WTC11 (cell line): Measurements from ENCODE around the gene PXK.

Experiments used
- ATF3 ChIP-seq: sonication (generic); formaldehyde crosslinking; conservative IDR thresholded peaks from 2 replicates; pipeline ENCODE4 v1.8.1; 2022; ENCODE audit warnings: mild to moderate bottlenecking, missing genetic modification reagents
- CTCF ChIP-seq: fragments of 200-600 bp; IDR thresholded peaks from 2 replicates; pipeline ENCODE4 v1.8.0; 2022; ENCODE audit warnings: antibody characterized with exemption
- IRF2 ChIP-seq: sonication (generic); formaldehyde crosslinking; IDR thresholded peaks from 2 replicates; pipeline ENCODE4 v1.8.0; 2022; ENCODE audit warnings: low read depth, missing genetic modification reagents, borderline replicate concordance
- KAT7 ChIP-seq: sonication (generic); formaldehyde crosslinking; IDR thresholded peaks from 2 replicates; pipeline ENCODE4 v1.8.1; 2023; ENCODE audit warnings: missing genetic modification reagents, mild to moderate bottlenecking, borderline replicate concordance
- MAX ChIP-seq: sonication (generic); formaldehyde crosslinking; IDR thresholded peaks from 2 replicates; pipeline ENCODE4 v1.8.0; 2022; ENCODE audit warnings: mild to moderate bottlenecking, missing genetic modification reagents
- SMAD4 ChIP-seq: sonication (generic); formaldehyde crosslinking; IDR thresholded peaks from 2 replicates; pipeline ENCODE4 v1.8.0; 2022; ENCODE audit warnings: mild to moderate bottlenecking, missing genetic modification reagents
- TCF7 ChIP-seq: sonication (generic); formaldehyde crosslinking; IDR thresholded peaks from 2 replicates; pipeline ENCODE4 v1.8.0; 2022; ENCODE audit warnings: mild to moderate bottlenecking, low read depth, missing genetic modification reagents, moderate library complexity
- USF2 ChIP-seq: sonication (generic); formaldehyde crosslinking; IDR thresholded peaks from 2 replicates; pipeline ENCODE4 v1.8.1; 2023; ENCODE audit warnings: mild to moderate bottlenecking, missing genetic modification reagents, moderate library complexity
- TF ChIP-seq, protein P1 (sequence below): sonication (generic); formaldehyde crosslinking; IDR thresholded peaks from 2 replicates; pipeline ENCODE4 v1.8.0; 2023; ENCODE audit warnings: missing genetic modification reagents, mild to moderate bottlenecking, borderline replicate concordance

DNA sequence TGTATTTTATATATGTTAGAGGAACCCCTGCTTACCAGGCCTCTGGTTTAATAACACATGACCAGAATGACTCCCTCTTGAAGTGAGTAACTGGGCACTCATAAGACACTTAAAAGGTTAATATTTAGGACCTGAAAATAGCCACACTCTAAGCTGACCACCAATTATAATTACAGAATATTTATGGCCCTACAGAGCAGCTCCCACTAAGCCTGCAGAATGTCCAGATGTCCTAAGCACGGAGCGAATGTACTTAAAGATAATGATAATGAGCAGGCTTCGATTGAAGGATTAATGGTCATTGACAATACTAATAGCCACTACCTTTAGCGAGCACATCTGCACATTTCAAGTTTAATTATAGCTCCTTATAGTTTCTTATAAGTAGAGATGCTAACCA lies 136.4 kb downstream of the PXK start:
- TF ChIP-seq CTCF: no peak
- TF ChIP-seq, protein P1, sequence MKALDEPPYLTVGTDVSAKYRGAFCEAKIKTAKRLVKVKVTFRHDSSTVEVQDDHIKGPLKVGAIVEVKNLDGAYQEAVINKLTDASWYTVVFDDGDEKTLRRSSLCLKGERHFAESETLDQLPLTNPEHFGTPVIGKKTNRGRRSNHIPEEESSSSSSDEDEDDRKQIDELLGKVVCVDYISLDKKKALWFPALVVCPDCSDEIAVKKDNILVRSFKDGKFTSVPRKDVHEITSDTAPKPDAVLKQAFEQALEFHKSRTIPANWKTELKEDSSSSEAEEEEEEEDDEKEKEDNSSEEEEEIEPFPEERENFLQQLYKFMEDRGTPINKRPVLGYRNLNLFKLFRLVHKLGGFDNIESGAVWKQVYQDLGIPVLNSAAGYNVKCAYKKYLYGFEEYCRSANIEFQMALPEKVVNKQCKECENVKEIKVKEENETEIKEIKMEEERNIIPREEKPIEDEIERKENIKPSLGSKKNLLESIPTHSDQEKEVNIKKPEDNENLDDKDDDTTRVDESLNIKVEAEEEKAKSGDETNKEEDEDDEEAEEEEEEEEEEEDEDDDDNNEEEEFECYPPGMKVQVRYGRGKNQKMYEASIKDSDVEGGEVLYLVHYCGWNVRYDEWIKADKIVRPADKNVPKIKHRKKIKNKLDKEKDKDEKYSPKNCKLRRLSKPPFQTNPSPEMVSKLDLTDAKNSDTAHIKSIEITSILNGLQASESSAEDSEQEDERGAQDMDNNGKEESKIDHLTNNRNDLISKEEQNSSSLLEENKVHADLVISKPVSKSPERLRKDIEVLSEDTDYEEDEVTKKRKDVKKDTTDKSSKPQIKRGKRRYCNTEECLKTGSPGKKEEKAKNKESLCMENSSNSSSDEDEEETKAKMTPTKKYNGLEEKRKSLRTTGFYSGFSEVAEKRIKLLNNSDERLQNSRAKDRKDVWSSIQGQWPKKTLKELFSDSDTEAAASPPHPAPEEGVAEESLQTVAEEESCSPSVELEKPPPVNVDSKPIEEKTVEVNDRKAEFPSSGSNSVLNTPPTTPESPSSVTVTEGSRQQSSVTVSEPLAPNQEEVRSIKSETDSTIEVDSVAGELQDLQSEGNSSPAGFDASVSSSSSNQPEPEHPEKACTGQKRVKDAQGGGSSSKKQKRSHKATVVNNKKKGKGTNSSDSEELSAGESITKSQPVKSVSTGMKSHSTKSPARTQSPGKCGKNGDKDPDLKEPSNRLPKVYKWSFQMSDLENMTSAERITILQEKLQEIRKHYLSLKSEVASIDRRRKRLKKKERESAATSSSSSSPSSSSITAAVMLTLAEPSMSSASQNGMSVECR (CRISPR knock-in tag): no peak
- no peak for TF ChIP-seq USF2 (CRISPR knock-in tag)
- TF ChIP-seq TCF7: no peak
- TF ChIP-seq ATF3 (CRISPR knock-in tag): no peak
- no peak for TF ChIP-seq MAX (CRISPR knock-in tag)
- TF ChIP-seq SMAD4 (CRISPR knock-in tag): no peak
- no peak for TF ChIP-seq IRF2 (CRISPR knock-in tag)
- TF ChIP-seq KAT7: no peak
